Neural cell (in vitro differentiated cells): ENCODE data around the gene C9orf43. TPM values are rescaled to one million over a fixed set of nuclear protein-coding genes. Genes with fewer than 3 reads are reported as not detected.

Experiments
- H2AFZ ChIP-seq: fragments of 200-600, 300-800 bp; sonication (generic), shearing (Covaris generic); 2 replicates; pipeline ENCODE4 v1.6.0; 2014; ENCODE audit warnings: low read depth, mild to moderate bottlenecking, antibody characterized with exemption, low read length, moderate library complexity
- H3F3A ChIP-seq: fragments of 200-600 bp; shearing (Covaris generic); 2 replicates; pipeline ENCODE4 v1.6.1; 2016; ENCODE audit warnings: mild to moderate bottlenecking, moderate library complexity, mixed read lengths, antibody characterized with exemption, low read length; ENCODE audit not compliant: insufficient read depth, poor library complexity, severe bottlenecking
- H3K27ac ChIP-seq: fragments of 200-600, 300-800 bp; sonication (generic), shearing (Covaris generic); 2 replicates; pipeline ENCODE4 v1.5.1; 2014; ENCODE audit warnings: mild to moderate bottlenecking, low read length, moderate library complexity
- H3K27me3 ChIP-seq: fragments of 300-800, 200-600 bp; sonication (generic), shearing (Covaris generic); 2 replicates; pipeline ENCODE4 v1.6.0; 2014; ENCODE audit warnings: mild to moderate bottlenecking, low read depth, low read length, moderate library complexity; ENCODE audit not compliant: insufficient read depth
- H3K36me3 ChIP-seq: fragments of 300-800, 200-600 bp; sonication (generic), shearing (Covaris generic); 2 replicates; pipeline ENCODE4 v1.5.1; 2014; ENCODE audit warnings: mild to moderate bottlenecking, antibody characterized with exemption, low read length, moderate library complexity; ENCODE audit not compliant: insufficient read depth
- H3K4me2 ChIP-seq: fragments of 300-800, 200-600 bp; sonication (generic), shearing (Covaris generic); 2 replicates; pipeline ENCODE4 v1.6.0; 2014; ENCODE audit warnings: mild to moderate bottlenecking, low read length
- H3K4me3 ChIP-seq: fragments of 300-800, 200-600 bp; sonication (generic), shearing (Covaris generic); 2 replicates; pipeline ENCODE4 v1.5.1; 2014; ENCODE audit warnings: mild to moderate bottlenecking, low read length, moderate library complexity
- H3K79me2 ChIP-seq: fragments of 200-600 bp; shearing (Covaris generic); replicated peaks from 2 replicates; pipeline ENCODE4 v1.6.0; 2014; ENCODE audit warnings: mild to moderate bottlenecking, low read length, moderate library complexity; ENCODE audit not compliant: insufficient read depth
- H3K9ac ChIP-seq: fragments of 300-800, 200-600 bp; sonication (generic), shearing (Covaris generic); 2 replicates; pipeline ENCODE4 v1.6.1; 2016; ENCODE audit warnings: mild to moderate bottlenecking, low read length, mixed read lengths
- H3K9me2 ChIP-seq: fragments of 200-600 bp; shearing (Covaris generic); 2 replicates; pipeline ENCODE4 v1.6.1; 2016; ENCODE audit warnings: mild to moderate bottlenecking, low read length, mixed read lengths; ENCODE audit not compliant: insufficient read depth
- H3K9me3 ChIP-seq: fragments of 200-600, 300-800 bp; sonication (generic), shearing (Covaris generic); 2 replicates; pipeline ENCODE4 v1.6.1; 2016; ENCODE audit warnings: mild to moderate bottlenecking, mixed run types, low read length, moderate library complexity, mixed read lengths
- H4K20me1 ChIP-seq: fragments of 200-600 bp; shearing (Covaris generic); 2 replicates; pipeline ENCODE4 v1.6.1; 2016; ENCODE audit warnings: mild to moderate bottlenecking, mixed run types; ENCODE audit not compliant: insufficient read depth
- CTCF ChIP-seq: fragments of 450-650 bp; IDR thresholded peaks from 2 replicates; pipeline ENCODE4 v1.5.1; 2014; ENCODE audit warnings: antibody characterized with exemption, mild to moderate bottlenecking, moderate library complexity; ENCODE audit not compliant: poor library complexity, severe bottlenecking
- EP300 ChIP-seq: fragments of 450-650 bp; conservative IDR thresholded peaks from 2 replicates; pipeline ENCODE4 v1.6.1; 2014; ENCODE audit warnings: antibody characterized with exemption, mild to moderate bottlenecking, moderate library complexity; ENCODE audit not compliant: poor library complexity, severe bottlenecking
- EZH2 ChIP-seq: fragments of 200-600, 300-800 bp; shearing (Covaris generic), sonication (generic); IDR thresholded peaks from 2 replicates; pipeline ENCODE4 v1.6.1; 2014; ENCODE audit warnings: antibody characterized with exemption, low read length, borderline replicate concordance, mild to moderate bottlenecking; ENCODE audit not compliant: insufficient read depth, poor library complexity, severe bottlenecking
- MXI1 ChIP-seq: fragments of 450-650 bp; conservative IDR thresholded peaks from 2 replicates; pipeline ENCODE4 v1.6.1; 2014; ENCODE audit warnings: antibody characterized with exemption, mild to moderate bottlenecking; ENCODE audit not compliant: poor library complexity, severe bottlenecking
- POLR2AphosphoS5 ChIP-seq: IDR thresholded peaks from 2 replicates; pipeline ENCODE4 v1.6.1; 2012
- RAD21 ChIP-seq: fragments of 450-650 bp; conservative IDR thresholded peaks from 2 replicates; pipeline ENCODE4 v1.6.1; 2014; ENCODE audit warnings: antibody characterized with exemption, mild to moderate bottlenecking, moderate library complexity
- REST ChIP-seq: IDR thresholded peaks from 2 replicates; pipeline ENCODE4 v1.6.1; 2012; ENCODE audit warnings: borderline replicate concordance
- SMC3 ChIP-seq: fragments of 450-650 bp; conservative IDR thresholded peaks from 2 replicates; pipeline ENCODE4 v1.6.1; 2014; ENCODE audit warnings: antibody characterized with exemption, mild to moderate bottlenecking, moderate library complexity; ENCODE audit not compliant: poor library complexity
- TAF1 ChIP-seq: IDR thresholded peaks from 2 replicates; pipeline ENCODE4 v1.6.1; 2012; ENCODE audit warnings: low read depth
- polyA plus RNA-seq: library from polyadenylated mRNA; depleted of rRNA; stranded (reverse); fragments of >200 nt; gene quantifications from 2 replicates; pipeline ENCODE4 v1.2.3, GENCODE V29; 2014

Gene C9orf43
- polyA plus RNA-seq, 1 donor from 2014 or later = 0.33 TPM

GRCh38 chr9:113393281-113393680 lies 17.3 kb upstream of the C9orf43 start:
- TF ChIP-seq REST = no peak
- no peak for TF ChIP-seq TAF1
- TF ChIP-seq POLR2AphosphoS5 = no peak
- no peak for TF ChIP-seq CTCF
- TF ChIP-seq EP300 = no peak
- no peak for TF ChIP-seq RAD21
- no peak for TF ChIP-seq SMC3
- no peak for TF ChIP-seq MXI1
- Histone ChIP-seq H3K9me2 (no peaks in the 10 kb centered on the region), H3K27me3 (no peaks in the 10 kb centered on the region), H3K9me3 (no peaks in the 10 kb centered on the region), H3K79me2 (peaks cover 4% of the 10 kb centered on the region), H3F3A (no peaks in the 10 kb centered on the region), H3K36me3 (no peaks in the 10 kb centered on the region), H4K20me1 (no peaks in the 10 kb centered on the region), H3K4me2 (no peak overlapping the region), H3K9ac (no peak overlapping the region), H3K4me3 (no peak overlapping the region), H2AFZ (no peak overlapping the region), H3K27ac (no peak overlapping the region)

GRCh38 chr9:113395000-113395861 lies 15.3 kb upstream of the C9orf43 start:
- TF ChIP-seq EZH2 (no peak), RAD21 (no peak)
- no peaks in the 10 kb centered on the region for H3K36me3 ChIP-seq

More at GRCh38 chr9:113395000-113395861, 15.3 kb upstream of the C9orf43 start:
- H3K79me2 ChIP-seq = peaks cover 16% of the 10 kb centered on the region
- H3F3A ChIP-seq = no peaks in the 10 kb centered on the region
- H3K4me3 ChIP-seq = no peak overlapping the region
- no peaks in the 10 kb centered on the region for H4K20me1 ChIP-seq
- no peak overlapping the region for H3K4me2 ChIP-seq
- H3K9me2 ChIP-seq = no peaks in the 10 kb centered on the region
- H3K9ac ChIP-seq = no peak overlapping the region
- no peaks in the 10 kb centered on the region for H3K27me3 ChIP-seq
- H3K27ac ChIP-seq = no peak overlapping the region
- H2AFZ ChIP-seq = no peak overlapping the region
- no peaks in the 10 kb centered on the region for H3K9me3 ChIP-seq
